ENCODE measurements around the gene TMEM131L.

- TF ChIP-seq CTCF (IDR thresholded peaks at IDR 0.05; ENCODE audit: low read length): peak; percentile 57
- no peak for TF ChIP-seq EZH2 (IDR thresholded peaks at IDR 0.05; ENCODE audit: borderline replicate concordance, low read length)
Measured at GRCh38 chr4:153645183-153645582, 179.0 kb downstream of the TMEM131L start.

Data from OCI-LY1 (cell line).